HL-60/S4 treated with phorbol 12-myristate 13-acetate at 8.2 ng/mL for 4 days and 3 days (cell line): Measurements from ENCODE around the gene FOXJ3.

ENCODE experiments used
- in situ Hi-C: fragments of 300-500 bp; cut with MboI; formaldehyde crosslinking; loops from 2 replicates; pipeline ENCODE4 v1.15.0; 2022; ENCODE audit warnings: low sequenced_read_pairs

The FOXJ3 gene

DNA sequence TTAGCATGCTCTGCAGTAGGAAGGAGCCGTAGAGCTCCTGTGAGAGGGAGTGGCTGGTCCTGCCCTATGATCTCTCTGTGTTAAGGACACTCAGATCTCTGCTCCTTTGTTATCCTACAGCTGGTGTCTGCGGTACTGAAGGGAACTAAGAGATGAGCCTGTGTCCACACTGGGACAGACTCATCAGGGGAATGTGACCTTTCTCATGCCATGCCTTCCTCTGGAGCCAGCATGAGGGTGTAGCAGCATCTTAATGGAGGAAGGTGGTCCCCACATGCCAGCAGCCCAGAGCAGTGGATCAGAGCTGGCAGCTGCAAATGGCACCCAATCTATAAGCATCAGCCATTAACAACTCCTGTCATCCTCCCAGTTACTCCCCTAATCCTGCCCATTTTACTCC is 206.5 kb downstream of the FOXJ3 start:
- in situ Hi-C loops: loop anchor here (25.0 kb wide), 1 partner anchor 566 kb away; no protein-coding TSS in a partner anchor

DNA sequence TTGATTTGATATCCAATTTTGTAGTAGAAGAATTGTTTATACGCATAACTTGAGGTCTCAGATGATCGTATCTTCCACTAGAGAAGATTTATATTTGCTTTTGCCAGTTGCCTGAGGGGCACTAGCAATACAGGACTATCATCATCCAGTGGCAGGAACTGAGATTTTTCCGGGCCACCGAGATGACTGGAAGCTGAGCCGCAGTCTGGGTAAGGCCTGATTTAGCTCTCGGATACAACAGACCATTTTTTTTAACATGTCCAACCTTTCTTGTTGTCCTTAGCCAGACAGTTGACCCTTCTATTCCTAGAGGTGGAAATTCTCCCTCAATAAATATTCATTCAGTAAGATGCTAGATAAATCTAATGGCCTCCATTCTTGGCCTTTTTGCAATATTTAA is 207.3 kb downstream of the FOXJ3 start:
- in situ Hi-C loops: loop anchor here (25.0 kb wide), 1 partner anchor 565 kb away; no protein-coding TSS in a partner anchor
